H9 (cell line): ENCODE measurements around the gene SLC7A6. TPM values are rescaled to one million over a fixed set of nuclear protein-coding genes. Genes with fewer than 3 reads are reported as not detected.

ENCODE experiments used
- DNase-seq: peaks from one replicate; pipeline ENCODE4 v3.0.0-alpha.2; 2017
- H2AFZ ChIP-seq: one replicate; pipeline ENCODE4 v1.6.1; 2013; ENCODE audit warnings: mild to moderate bottlenecking, low read length, control low read depth, moderate library complexity
- H2AK5ac ChIP-seq: 2 replicates; pipeline ENCODE4 v1.6.1; 2013; ENCODE audit warnings: low read length, control low read depth, mixed read lengths; ENCODE audit not compliant: insufficient read length
- H2BK120ac ChIP-seq: one replicate; pipeline ENCODE4 v1.6.1; 2013; ENCODE audit warnings: low read depth, mild to moderate bottlenecking, low read length, control low read depth, inconsistent platforms; ENCODE audit not compliant: poor library complexity, severe bottlenecking
- H2BK12ac ChIP-seq: 2 replicates; pipeline ENCODE4 v1.6.1; 2013; ENCODE audit warnings: low read length, control low read depth, mixed read lengths, low read depth; ENCODE audit not compliant: insufficient read length
- H2BK15ac ChIP-seq: 2 replicates; pipeline ENCODE4 v1.6.1; 2013; ENCODE audit warnings: low read depth, low read length, control low read depth
- H2BK20ac ChIP-seq: one replicate; pipeline ENCODE4 v1.6.1; 2013; ENCODE audit warnings: low read depth, mild to moderate bottlenecking, low read length, control low read depth, inconsistent platforms; ENCODE audit not compliant: poor library complexity, severe bottlenecking
- H2BK5ac ChIP-seq: 2 replicates; pipeline ENCODE4 v1.6.1; 2013; ENCODE audit warnings: low read length, control low read depth, mixed read lengths; ENCODE audit not compliant: insufficient read length
- H3K14ac ChIP-seq: 2 replicates; pipeline ENCODE4 v1.6.1; 2013; ENCODE audit warnings: low read length, control low read depth; ENCODE audit not compliant: insufficient read depth
- H3K18ac ChIP-seq: 2 replicates; pipeline ENCODE4 v1.6.1; 2013; ENCODE audit warnings: low read depth, mild to moderate bottlenecking, mixed read lengths, low read length, control low read depth; ENCODE audit not compliant: insufficient read length
- H3K23ac ChIP-seq: 2 replicates; pipeline ENCODE4 v1.6.1; 2013; ENCODE audit warnings: low read length, control low read depth, mixed read lengths, low read depth; ENCODE audit not compliant: insufficient read length
- H3K23me2 ChIP-seq: 2 replicates; pipeline ENCODE4 v1.6.1; 2013; ENCODE audit warnings: low read depth, mild to moderate bottlenecking, mixed read lengths, low read length, control low read depth; ENCODE audit not compliant: insufficient read length, poor library complexity, severe bottlenecking
- H3K27ac ChIP-seq: 2 replicates; pipeline ENCODE4 v1.5.1; 2013; ENCODE audit warnings: low read length, control low read depth, mixed read lengths, low read depth; ENCODE audit not compliant: insufficient read length
- H3K27me3 ChIP-seq: 2 replicates; pipeline ENCODE4 v1.6.1; 2013; ENCODE audit warnings: low read length, control low read depth, inconsistent platforms; ENCODE audit not compliant: insufficient read depth
- H3K4ac ChIP-seq: 2 replicates; pipeline ENCODE4 v1.6.1; 2013; ENCODE audit warnings: low read depth, mild to moderate bottlenecking, control low read depth, inconsistent platforms, low read length, moderate library complexity
- H3K4me1 ChIP-seq: 2 replicates; pipeline ENCODE4 v1.6.1; 2013; ENCODE audit warnings: low read length, control low read depth, inconsistent platforms; ENCODE audit not compliant: insufficient read depth
- H3K4me2 ChIP-seq: 2 replicates; pipeline ENCODE4 v1.6.1; 2013; ENCODE audit warnings: low read length, control low read depth, mixed read lengths; ENCODE audit not compliant: insufficient read length, insufficient read depth
- H3K56ac ChIP-seq: 2 replicates; pipeline ENCODE4 v1.6.1; 2013; ENCODE audit warnings: low read depth, mild to moderate bottlenecking, mixed read lengths, low read length, control low read depth; ENCODE audit not compliant: insufficient read length
- H3K79me1 ChIP-seq: 2 replicates; pipeline ENCODE4 v1.6.1; 2013; ENCODE audit warnings: low read depth, mild to moderate bottlenecking, moderate library complexity, low read length, control low read depth, inconsistent platforms; ENCODE audit not compliant: insufficient read depth, poor library complexity, severe bottlenecking
- H3K79me2 ChIP-seq: 2 replicates; pipeline ENCODE4 v1.6.1; 2013; ENCODE audit warnings: low read length, control low read depth, inconsistent platforms; ENCODE audit not compliant: insufficient read depth
- H3K9ac ChIP-seq: 2 replicates; pipeline ENCODE4 v1.6.1; 2013; ENCODE audit warnings: low read length, control low read depth, mixed read lengths; ENCODE audit not compliant: insufficient read length; ENCODE audit errors: extremely low read depth
- H3K9me3 ChIP-seq: one replicate; pipeline ENCODE4 v1.6.1; 2013; ENCODE audit warnings: low read depth, low read length, inconsistent platforms; ENCODE audit not compliant: control insufficient read depth
- H3T11ph ChIP-seq: one replicate; pipeline ENCODE4 v1.6.1; 2013; ENCODE audit warnings: mild to moderate bottlenecking, low read length, control low read depth, inconsistent platforms
- H4K20me1 ChIP-seq: one replicate; pipeline ENCODE4 v1.6.1; 2013; ENCODE audit not compliant: control insufficient read depth, insufficient read length, insufficient read depth
- H4K5ac ChIP-seq: 2 replicates; pipeline ENCODE4 v1.6.1; 2013; ENCODE audit warnings: low read depth, mild to moderate bottlenecking, mixed read lengths, low read length, control low read depth; ENCODE audit not compliant: insufficient read length
- H4K8ac ChIP-seq: replicated peaks from 2 replicates; pipeline ENCODE4 v1.6.1; 2013; ENCODE audit warnings: low read length, control low read depth, mixed read lengths, low read depth; ENCODE audit not compliant: insufficient read length
- H4K91ac ChIP-seq: 2 replicates; pipeline ENCODE4 v1.6.1; 2013; ENCODE audit warnings: low read depth, mild to moderate bottlenecking, moderate library complexity, mixed read lengths, low read length, control low read depth; ENCODE audit not compliant: insufficient read length
- H3K27ac Mint-ChIP-seq, 3 experiments: 2 replicates in 2 of 3; 3 replicates in 1 of 3; pipeline ENCODE4 v1.8.0; 2020 to 2021; ENCODE audit warnings: mixed read lengths in 3 of 3, mild to moderate bottlenecking in 1 of 3, moderate library complexity in 1 of 3
- H3K27me3 Mint-ChIP-seq: 2 replicates; pipeline ENCODE4 v1.8.0; 2021; ENCODE audit warnings: low read depth, mild to moderate bottlenecking, moderate library complexity, mixed read lengths
- H3K36me3 Mint-ChIP-seq, 3 experiments: 2 replicates in 2 of 3; 3 replicates in 1 of 3; pipeline ENCODE4 v1.8.0; 2020 to 2021; ENCODE audit warnings: low read depth in 3 of 3, mixed read lengths in 3 of 3; ENCODE audit not compliant: insufficient read depth in 1 of 3
- H3K4me1 Mint-ChIP-seq, 2 experiments: 2 replicates each; pipeline ENCODE4 v1.8.0; 2020; ENCODE audit warnings: mixed read lengths in 2 of 2
- H3K4me3 Mint-ChIP-seq, 2 experiments: 2 replicates in 1 of 2; 3 replicates in 1 of 2; pipeline ENCODE4 v1.8.0; 2020 to 2021; ENCODE audit warnings: mild to moderate bottlenecking in 2 of 2, mixed read lengths in 2 of 2, moderate library complexity in 1 of 2
- H3K9me3 Mint-ChIP-seq, 2 experiments: 2 replicates in 1 of 2; 3 replicates in 1 of 2; pipeline ENCODE4 v1.8.0; 2020; ENCODE audit warnings: mild to moderate bottlenecking in 2 of 2, mixed read lengths in 2 of 2, moderate library complexity in 1 of 2
- WGBS: extraction: QIAGEN DNeasy Blood & Tissue Kit; methylation state at CpG from one replicate; pipeline ENCODE4 v1.1.7; 2013; ENCODE audit warnings: missing lambda C conversion rate, low lambda C conversion rate, mixed read lengths; ENCODE audit not compliant: insufficient read length; ENCODE audit errors: extremely low coverage; 5-methylcytosine and 5-hydroxymethylcytosine counted together
- microRNA-seq: library from miRNA; unstranded; fragments of <30 nt; microRNA quantifications from one replicate; pipeline ENCODE4, GENCODE V29; 2020; ENCODE audit warnings: borderline microRNAs expressed
- total RNA-seq: library from RNA; stranded (reverse); gene quantifications from 2 replicates; pipeline ENCODE4 v1.2.1, GENCODE V29; 2021
- TF ChIP-seq, protein P1 (sequence below): fragments of 200-600 bp; sonication (generic); conservative IDR thresholded peaks from 3 replicates; pipeline ENCODE4 v1.8.0; 2021; ENCODE audit warnings: antibody characterized with exemption, mild to moderate bottlenecking

Gene SLC7A6
- total RNA-seq, 1 experiment from 2014 or later, result 21.1 TPM

DNA sequence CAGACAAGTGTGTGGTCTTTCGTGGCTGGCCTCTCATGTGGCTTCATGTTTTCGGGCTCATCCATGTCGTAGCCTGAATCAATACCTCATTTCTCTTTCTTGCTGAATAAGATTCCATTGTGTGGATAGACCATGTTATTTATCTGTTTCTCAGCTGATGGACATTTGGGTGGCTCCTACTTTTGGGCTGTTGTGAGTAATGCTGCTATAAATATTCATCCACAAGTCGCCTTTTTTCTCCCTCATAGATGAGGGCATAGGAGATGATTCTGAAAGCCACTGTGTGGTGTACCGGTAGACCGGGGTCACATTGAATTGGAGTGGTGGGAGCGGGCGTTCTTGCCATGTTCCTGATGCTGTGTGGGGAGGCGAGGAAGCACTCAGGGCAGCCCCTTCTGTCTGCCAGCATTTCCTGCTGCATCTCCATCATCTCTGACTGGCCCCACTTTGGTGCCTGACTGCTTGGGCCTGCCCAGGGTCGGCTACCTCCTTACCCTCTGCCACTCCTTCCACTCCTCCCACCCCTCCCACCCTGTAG is 86.6 kb downstream of the SLC7A6 start:
- H3T11ph ChIP-seq, result no peak overlapping the region
- H3K14ac ChIP-seq, result no peak overlapping the region
- no peak overlapping the region for H3K27ac ChIP-seq
- H3K27ac Mint-ChIP-seq, result no peak overlapping the region
- H3K23me2 ChIP-seq, result no peaks in the 10 kb centered on the region
- H4K5ac ChIP-seq, result no peak overlapping the region
- H2BK120ac ChIP-seq, result no peak overlapping the region
- no peak overlapping the region for H2BK20ac ChIP-seq
- no peak overlapping the region for H2BK5ac ChIP-seq
- H2AK5ac ChIP-seq, result no peak overlapping the region
- DNase-seq, result no peak
- H3K79me1 ChIP-seq, result no peaks in the 10 kb centered on the region
- H3K4ac ChIP-seq, result no peak overlapping the region
- peaks cover 23 to 80% (median 75%) of the 10 kb centered on the region in 3 experiments; a peak in 6 of 7 replicates for H3K36me3 Mint-ChIP-seq
- no peak overlapping the region for H2BK15ac ChIP-seq
- H3K79me2 ChIP-seq, result no peaks in the 10 kb centered on the region
- no CpG with 5 or more reads among the region's 10 CpGs for WGBS
- no peaks in the 10 kb centered on the region for H3K27me3 Mint-ChIP-seq
- no peaks in the 10 kb centered on the region; a peak in 1 of 5 replicates for H3K9me3 Mint-ChIP-seq
- no peaks in the 10 kb centered on the region for H3K9me3 ChIP-seq
- H4K91ac ChIP-seq, result no peak overlapping the region
- no peak overlapping the region for H3K56ac ChIP-seq
- H3K4me3 Mint-ChIP-seq, result no peak overlapping the region
- no peak overlapping the region for H3K18ac ChIP-seq
- no peaks in the 10 kb centered on the region for H3K27me3 ChIP-seq
- no peaks in the 10 kb centered on the region for H3K4me1 ChIP-seq
- H3K4me1 Mint-ChIP-seq, result 0 out of 4 replicates have a peak, but pooled peaks cover 0 to 2% of the 10 kb centered on the region in 2 experiments
- no peak overlapping the region for H3K23ac ChIP-seq
- H2AFZ ChIP-seq, result no peak overlapping the region
- H4K8ac ChIP-seq, result no peak overlapping the region
- no peak overlapping the region for H2BK12ac ChIP-seq
- H3K9ac ChIP-seq, result no peak overlapping the region
- H3K4me2 ChIP-seq, result no peak overlapping the region
- TF ChIP-seq, protein P1, sequence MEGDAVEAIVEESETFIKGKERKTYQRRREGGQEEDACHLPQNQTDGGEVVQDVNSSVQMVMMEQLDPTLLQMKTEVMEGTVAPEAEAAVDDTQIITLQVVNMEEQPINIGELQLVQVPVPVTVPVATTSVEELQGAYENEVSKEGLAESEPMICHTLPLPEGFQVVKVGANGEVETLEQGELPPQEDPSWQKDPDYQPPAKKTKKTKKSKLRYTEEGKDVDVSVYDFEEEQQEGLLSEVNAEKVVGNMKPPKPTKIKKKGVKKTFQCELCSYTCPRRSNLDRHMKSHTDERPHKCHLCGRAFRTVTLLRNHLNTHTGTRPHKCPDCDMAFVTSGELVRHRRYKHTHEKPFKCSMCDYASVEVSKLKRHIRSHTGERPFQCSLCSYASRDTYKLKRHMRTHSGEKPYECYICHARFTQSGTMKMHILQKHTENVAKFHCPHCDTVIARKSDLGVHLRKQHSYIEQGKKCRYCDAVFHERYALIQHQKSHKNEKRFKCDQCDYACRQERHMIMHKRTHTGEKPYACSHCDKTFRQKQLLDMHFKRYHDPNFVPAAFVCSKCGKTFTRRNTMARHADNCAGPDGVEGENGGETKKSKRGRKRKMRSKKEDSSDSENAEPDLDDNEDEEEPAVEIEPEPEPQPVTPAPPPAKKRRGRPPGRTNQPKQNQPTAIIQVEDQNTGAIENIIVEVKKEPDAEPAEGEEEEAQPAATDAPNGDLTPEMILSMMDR, result no peak
- peaks cover 3% of the 10 kb centered on the region for H4K20me1 ChIP-seq

Small RNAs within 50 kb of the gene (microRNA-seq; reads per million reads assigned to microRNA genes)
- gene MIR6773, result not detected

Other genes starting within 250 kb of the SLC7A6 start
- gene DPEP2NB, start 248.6 kb upstream of the SLC7A6 start, total RNA-seq, result not detected in 2 replicates
- gene DDX28, start 241.3 kb upstream of the SLC7A6 start, total RNA-seq, result 21.8 and 22.9 TPM in 2 replicates
- 26.0 and 28.5 TPM in 2 replicates for gene DUS2, start 241.2 kb upstream of the SLC7A6 start, total RNA-seq
- gene NFATC3, start 179.2 kb upstream of the SLC7A6 start, total RNA-seq, result 31.6 and 33.0 TPM in 2 replicates
- 59.3 and 59.5 TPM in 2 replicates for gene ESRP2, start 28.4 kb upstream of the SLC7A6 start, total RNA-seq
- gene PLA2G15, start 19.2 kb upstream of the SLC7A6 start, total RNA-seq, result 11.0 TPM in 2 replicates
- 21.1 and 24.5 TPM in 2 replicates for gene SLC7A6OS, start 46.4 kb downstream of the SLC7A6 start, total RNA-seq
- 56.6 and 57.8 TPM in 2 replicates for gene PRMT7, start 46.5 kb downstream of the SLC7A6 start, total RNA-seq
- 0.70 and 0.94 TPM in 2 replicates for gene SMPD3, start 184.0 kb downstream of the SLC7A6 start, total RNA-seq